HepG2 (cell line): ENCODE measurements around the gene CAPRIN2. TPM values are rescaled to one million over a fixed set of nuclear protein-coding genes. Genes with fewer than 3 reads are reported as not detected.

ENCODE experiments used
- ATAC-seq: fragments of 200-7000 bp; cut with Tn5 transposase; 3 replicates; pipeline ENCODE4 v1.9.1; 2020; ENCODE audit warnings: mild to moderate bottlenecking, moderate library complexity
- BruUV-seq: library from RNA; stranded (reverse); fragments of 400-500 nt; replicated peaks from 2 replicates; lab custom pipeline; 2021; lab: Mats Ljungman, UMichigan
- CTCF ChIA-PET: fragments of 300-600 bp; formaldehyde crosslinking; extraction: SDS; loops from one replicate; lab custom pipeline; 2021; ENCODE audit warnings: low total read pairs, inconsistent platforms, low intra/inter-chr PET ratio; lab: Yijun Ruan, JAX
- POLR2A ChIA-PET: fragments of 350-600 bp; sonication (Branson Sonifier 250); formaldehyde crosslinking; loops from one replicate; lab custom pipeline; 2020; ENCODE audit warnings: antibody characterized with exemption, inconsistent platforms; lab: Yijun Ruan, JAX
- DNase-seq: peaks from one replicate; pipeline ENCODE4 v3.0.0-alpha.2; 2015; ENCODE audit warnings: low spot score
- FAIRE-seq: peaks from 3 replicates; lab custom pipeline; 2011; peaks lifted over from hg19 to GRCh38; lab: Jason Lieb, UNC
- H2AFZ ChIP-seq: one replicate; pipeline ENCODE4 v1.6.1; 2011; ENCODE audit warnings: low read length, inconsistent platforms
- H3K27ac ChIP-seq: fragments of 300-600 bp; 3 replicates; pipeline ENCODE4 v1.8.0; 2011; ENCODE audit warnings: mixed run types, mild to moderate bottlenecking, mixed read lengths, low read length, inconsistent platforms; ENCODE audit not compliant: insufficient read depth; ENCODE audit errors: extremely low read length
- H3K27me3 ChIP-seq, 2 experiments: fragments of 200-600 bp in 1 of 2; 2 replicates in 1 of 2; 3 replicates in 1 of 2; pipeline versions ENCODE4 v1.6.0 to v1.8.0; 2011; ENCODE audit warnings: low read length in 2 of 2, mild to moderate bottlenecking in 2 of 2, moderate library complexity in 2 of 2, inconsistent platforms in 1 of 2; ENCODE audit not compliant: insufficient read depth in 2 of 2, control insufficient read depth in 1 of 2
- H3K36me3 ChIP-seq, 2 experiments: fragments of 200-600 bp in 1 of 2; replicated peaks in 1 of 2; 2 replicates in 1 of 2; 3 replicates in 1 of 2; pipeline versions ENCODE4 v1.5.1 to v1.8.0; 2011; ENCODE audit warnings: low read length in 2 of 2, inconsistent platforms in 1 of 2; ENCODE audit not compliant: insufficient read depth in 2 of 2, control insufficient read depth in 1 of 2
- H3K4me1 ChIP-seq: 2 replicates; pipeline ENCODE4 v1.5.1; 2012; ENCODE audit warnings: low read length, inconsistent platforms; ENCODE audit not compliant: insufficient read depth
- H3K4me2 ChIP-seq: 2 replicates; pipeline ENCODE4 v1.6.0; 2011; ENCODE audit warnings: low read depth, low read length, inconsistent platforms
- H3K4me3 ChIP-seq, 3 experiments: fragments of 200-600 bp in 1 of 3; sonication (generic), shearing (Covaris generic) in 1 of 3; replicated peaks in 1 of 3; 2 replicates each; pipeline ENCODE4 v1.5.1; 2011 to 2016; ENCODE audit warnings: low read length in 3 of 3, inconsistent platforms in 2 of 3, low read depth in 2 of 3, mild to moderate bottlenecking in 2 of 3, control low read depth in 1 of 3, mixed read lengths in 1 of 3; ENCODE audit not compliant: insufficient read depth in 1 of 3
- H3K79me2 ChIP-seq: one replicate; pipeline ENCODE4 v1.6.1; 2011; ENCODE audit warnings: low read length, inconsistent platforms; ENCODE audit not compliant: insufficient read depth
- H3K9ac ChIP-seq: 2 replicates; pipeline ENCODE4 v1.6.0; 2011; ENCODE audit warnings: mild to moderate bottlenecking, low read depth, low read length, inconsistent platforms; ENCODE audit not compliant: insufficient read depth
- H3K9me3 ChIP-seq: 2 replicates; pipeline ENCODE4 v1.5.1; 2012; ENCODE audit warnings: mild to moderate bottlenecking, low read length
- H4K20me1 ChIP-seq: 2 replicates; pipeline ENCODE4 v1.6.0; 2011; ENCODE audit warnings: inconsistent platforms, mild to moderate bottlenecking, low read length, moderate library complexity; ENCODE audit not compliant: insufficient read depth
- NCOA5 ChIP-seq: sonication (generic); formaldehyde crosslinking; IDR thresholded peaks from 2 replicates; pipeline ENCODE4 v1.4.0; 2020; ENCODE audit warnings: missing genetic modification reagents
- PHF20 ChIP-seq: sonication (generic); formaldehyde crosslinking; IDR thresholded peaks from 2 replicates; pipeline ENCODE4 v1.5.0; 2020; ENCODE audit warnings: mild to moderate bottlenecking, missing genetic modification reagents
- SAFB2 ChIP-seq: sonication (generic); formaldehyde crosslinking; IDR thresholded peaks from 2 replicates; pipeline ENCODE4 v1.5.1; 2020; ENCODE audit warnings: missing genetic modification reagents, low read depth, mild to moderate bottlenecking, borderline replicate concordance
- SMAD9 ChIP-seq: sonication (generic); formaldehyde crosslinking; IDR thresholded peaks from 2 replicates; pipeline ENCODE4 v1.5.1; 2020; ENCODE audit warnings: mild to moderate bottlenecking, missing genetic modification reagents
- TBX2 ChIP-seq: sonication (generic); formaldehyde crosslinking; IDR thresholded peaks from 2 replicates; pipeline ENCODE4 v1.5.0; 2020; ENCODE audit warnings: missing genetic modification reagents, mild to moderate bottlenecking, borderline replicate concordance
- whole genome bisulfite sequencing: methylation state at CpG from one replicate; pipeline ENCODE4 v1.1.6; 2017; ENCODE audit warnings: low lambda C conversion rate; 5-methylcytosine and 5-hydroxymethylcytosine counted together
- in situ Hi-C: cut with HindIII; loops from 2 replicates; pipeline ENCODE4 v1.10.0; 2017; ENCODE audit warnings: low pct_unique_long_range_greater_than_20kb; ENCODE audit not compliant: extremely low pct_ligation_motif_present
- intact Hi-C: fragments of 100-400 bp; cut with micrococcal nuclease; formaldehyde crosslinking; loops from one replicate; pipeline ENCODE4 v1.10.0; 2022; ENCODE audit not compliant: unreplicated experiment
- polyA plus RNA-seq, 8 experiments: library from polyadenylated mRNA; depleted of rRNA in 3 of 8; stranded (reverse) in 7 of 8; unstranded in 1 of 8; fragments of >200 nt; fragmentation: Illumina TruSeq in 4 of 8; extraction: Trizol in 4 of 8; gene quantifications; 2 replicates each; pipeline versions ENCODE4 v1.2.1 to v1.2.3, GENCODE V29; 2011 to 2016; ENCODE audit warnings: low read depth in 4 of 8, missing spikeins in 1 of 8, mixed read lengths in 1 of 8; ENCODE audit not compliant: insufficient read depth in 1 of 8
- total RNA-seq, 5 experiments: library from RNA; depleted of rRNA; stranded (reverse); fragments of >200 nt; fragmentation: Illumina TruSeq; extraction: Trizol; gene quantifications; 2 replicates each; pipeline ENCODE4 v1.2.3, GENCODE V29; 2016; ENCODE audit warnings: low read depth in 1 of 5

CAPRIN2 gene
- total and polyA plus RNA-seq, 2 of the 13 experiments (the other 11 are each of a cell fraction or from before 2014, with no cell fraction given), result 21.7 to 30.6 TPM

GRCh38 chr12:30706476-30706875 lies 48.3 kb downstream of the CAPRIN2 start:
- Histone ChIP-seq H3K4me1 (no peaks in the 10 kb centered on the region), H2AFZ (no peak overlapping the region), H3K4me2 (no peak overlapping the region), H4K20me1 (no peaks in the 10 kb centered on the region), H3K4me3 (no peak overlapping the region), H3K9ac (no peak overlapping the region), H3K27me3 (no peaks in the 10 kb centered on the region), H3K27ac (no peak overlapping the region), H3K36me3 (peaks cover 4 to 21% of the 10 kb centered on the region in 2 experiments; a peak in 4 of 5 replicates), H3K79me2 (no peaks in the 10 kb centered on the region), H3K9me3 (no peaks in the 10 kb centered on the region)
- no TSS peak for BruUV-seq
- intact Hi-C loops (no loop called here), in situ Hi-C loops (no loop called here)
- ATAC-seq (no peak), FAIRE-seq (no peak), DNase-seq (no peak)
- CTCF ChIA-PET, result no interaction called here
- POLR2A ChIA-PET, result no interaction called here
- no peak for TF ChIP-seq NCOA5
- no peak for TF ChIP-seq PHF20 (CRISPR knock-in tag)
- WGBS, result 98% methylated on average over 2 of the region's 2 CpGs

- FAIRE-seq, result no peak
- TF ChIP-seq SMAD9 (no peak), TBX2 (CRISPR knock-in tag) (no peak), SAFB2 (CRISPR knock-in tag) (no peak)
- Histone ChIP-seq H3K79me2 (no peaks in the 10 kb centered on the region), H3K9ac (no peak overlapping the region), H3K27me3 (no peaks in the 10 kb centered on the region), H3K36me3 (no peaks in the 10 kb centered on the region), H2AFZ (no peak overlapping the region), H3K9me3 (no peaks in the 10 kb centered on the region), H3K4me1 (peaks cover 6% of the 10 kb centered on the region), H3K4me3 (no peak overlapping the region), H4K20me1 (no peaks in the 10 kb centered on the region), H3K27ac (no peak overlapping the region), H3K4me2 (no peak overlapping the region)
- in situ Hi-C loops (no loop called here), intact Hi-C loops (no loop called here)
- ChIA-PET POLR2A (no interaction called here), CTCF (no interaction called here)
- no TSS peak for BruUV-seq
- ATAC-seq, result no peak
- no peak for DNase-seq
Measured at GRCh38 chr12:30701056-30701455, 53.7 kb downstream of the CAPRIN2 start.
